ENCODE results near the gene RPL31. TPM values are rescaled to one million over a fixed set of nuclear protein-coding genes. Genes with fewer than 3 reads are reported as not detected.

The RPL31 gene
- 1,039 and 1,289 TPM in 2 replicates for total RNA-seq

- peak; percentile 94 for DNase-seq (ENCODE audit: low read depth)
Observed at GRCh38 chr2:101001691-101002561, at the start of gene RPL31. Gene RPL31, plus strand, starts transcription at chr2:101002289. Its CDS starts 413 bp downstream, at chr2:101002702.

- no peak for DNase-seq (ENCODE audit: low read depth)
Observed at GRCh38 chr2:100952512-100952911, 49.6 kb upstream of the RPL31 start.

DNA sequence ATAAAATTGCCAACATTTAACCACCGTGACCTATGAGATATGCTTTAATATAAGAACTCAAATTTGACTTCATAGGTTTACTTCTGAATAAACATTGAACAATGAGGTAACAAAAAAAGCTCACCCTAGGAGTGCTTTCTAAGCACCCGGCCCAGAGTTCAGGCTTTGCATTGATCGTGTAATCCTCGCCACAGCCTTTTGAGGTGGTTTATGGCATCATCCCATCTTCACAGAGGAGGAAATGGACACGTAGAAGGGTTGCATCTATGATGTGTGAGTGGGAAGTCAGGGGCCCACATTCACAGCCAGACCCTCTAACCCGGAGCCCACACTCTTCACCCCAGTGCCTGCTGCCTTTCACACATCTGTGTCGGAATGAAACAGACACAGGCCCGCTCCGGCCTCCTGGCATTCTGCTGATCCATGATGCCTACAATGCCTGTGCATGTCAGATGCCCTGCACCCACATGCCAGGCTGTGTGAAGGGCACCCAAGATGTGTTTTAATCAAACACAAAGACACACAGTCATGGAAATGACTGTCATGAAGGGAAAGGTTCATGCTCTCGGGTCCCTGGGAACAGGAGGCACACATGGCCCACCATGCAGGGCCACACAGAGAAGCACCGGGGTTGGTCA lies 48.6 kb upstream of the RPL31 start:
- DNase-seq (ENCODE audit: low read depth), result no peak

DNA sequence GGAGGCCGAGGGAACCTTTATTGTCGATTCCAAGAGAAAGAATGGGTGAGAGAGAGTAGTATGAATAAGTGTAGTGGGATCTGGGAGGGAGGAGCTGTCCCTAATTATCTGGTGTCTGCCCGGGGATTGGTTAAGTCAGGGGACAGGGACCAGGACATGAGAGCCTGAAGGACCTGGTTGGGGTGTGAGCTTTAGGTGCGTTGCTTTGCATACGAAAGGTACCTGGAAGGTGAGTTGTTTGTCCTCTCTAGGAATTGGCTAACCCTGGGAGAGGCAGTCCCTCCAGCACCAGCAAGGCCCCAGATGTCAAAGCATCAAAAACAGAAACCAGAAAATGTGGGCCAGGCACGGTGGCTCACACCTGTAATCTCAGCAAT lies 48.1 kb upstream of the RPL31 start:
- no peak for DNase-seq (ENCODE audit: low read depth)

DNA sequence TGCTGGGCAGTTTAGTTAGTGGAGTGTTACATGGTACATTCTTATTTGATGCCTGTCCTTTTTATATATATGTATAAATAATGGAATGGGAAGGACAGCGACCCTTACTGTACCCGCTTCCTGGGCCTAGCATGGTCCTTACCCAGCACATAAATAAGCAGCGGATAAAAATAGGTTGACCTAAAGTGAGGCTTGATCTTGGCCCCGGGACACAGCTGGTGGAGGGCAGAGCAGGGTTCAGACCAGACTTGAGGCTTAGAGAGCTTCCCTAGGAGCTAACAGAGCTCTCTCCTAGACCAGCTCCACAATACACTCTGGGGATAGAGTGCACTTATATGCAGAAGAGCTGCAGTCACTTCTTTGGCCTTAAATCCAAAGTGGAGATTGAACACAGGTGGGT lies 46.9 kb upstream of the RPL31 start:
- DNase-seq (ENCODE audit: low read depth), result no peak

GRCh38 chr2:100956081-100956480 lies 46.0 kb upstream of the RPL31 start:
- DNase-seq (ENCODE audit: low read depth), result no peak

GRCh38 chr2:100957996-100958653 lies 44.0 kb upstream of the RPL31 start:
- peak; percentile 38 for DNase-seq (ENCODE audit: low read depth)

DNA sequence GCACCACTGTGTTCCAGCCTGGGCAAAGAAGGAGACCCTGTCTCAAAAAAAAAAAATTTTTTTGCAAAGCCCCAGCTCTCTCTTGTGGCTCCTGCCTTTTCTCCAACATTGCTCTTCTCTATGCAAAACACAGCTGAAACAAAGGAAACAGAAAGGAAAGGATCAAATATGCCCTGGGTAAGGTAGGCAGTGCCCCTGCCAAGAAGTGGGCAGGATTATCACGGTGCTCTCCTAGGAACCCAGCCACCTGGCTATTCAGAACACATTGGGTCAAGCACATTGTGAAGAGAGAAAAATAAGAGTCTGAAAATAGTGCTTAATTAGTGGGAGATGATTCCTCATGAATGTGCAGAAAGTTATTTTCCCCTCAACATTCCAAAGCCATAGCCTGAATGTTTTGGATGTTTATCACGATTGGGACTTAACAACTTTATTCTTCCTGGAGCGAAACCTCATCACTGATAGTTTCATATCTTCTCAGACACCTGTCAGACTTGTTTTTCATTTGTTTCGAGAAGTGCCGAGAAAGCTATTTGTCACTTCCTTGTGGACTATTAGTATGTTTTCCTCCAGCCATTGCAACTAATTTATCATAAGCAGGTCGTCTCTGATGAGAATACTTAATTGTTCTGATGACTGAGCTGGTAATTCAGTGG lies 42.7 kb upstream of the RPL31 start:
- DNase-seq (ENCODE audit: low read depth), result peak; percentile 40

GRCh38 chr2:100960688-100961087 lies 41.4 kb upstream of the RPL31 start:
- DNase-seq (ENCODE audit: low read depth), result no peak

DNA sequence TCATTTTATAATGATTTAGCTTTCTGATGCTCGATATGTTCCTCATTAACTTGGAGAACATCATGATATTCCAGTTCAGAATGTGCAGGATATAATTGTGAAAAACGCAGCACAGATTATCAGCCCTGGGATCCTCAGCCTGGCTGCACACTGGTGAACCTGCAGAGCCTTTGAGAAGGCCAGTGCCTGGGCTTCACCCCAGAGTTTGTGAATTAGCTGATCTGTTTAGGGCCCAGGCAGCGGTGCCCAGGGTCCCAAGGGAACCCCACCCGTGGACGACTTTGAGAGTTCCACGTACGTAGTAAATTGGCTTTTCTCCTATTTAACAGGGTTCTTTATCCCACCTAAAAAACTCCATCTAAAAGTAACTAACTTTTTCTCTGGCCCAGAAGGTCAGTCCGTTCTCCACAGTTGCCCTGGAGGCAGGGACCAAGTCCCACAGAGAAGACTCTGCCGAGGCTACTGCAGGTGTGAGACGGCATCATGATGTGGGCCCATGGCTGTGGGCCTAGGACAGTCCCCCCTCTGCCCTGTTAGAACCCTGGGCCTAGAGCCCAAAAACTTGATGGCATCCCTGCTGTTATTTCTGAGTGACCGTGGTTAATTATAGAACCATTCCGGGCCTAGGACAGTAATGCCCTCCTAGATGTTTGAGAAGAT lies 39.6 kb upstream of the RPL31 start:
- DNase-seq (ENCODE audit: low read depth), result no peak

- DNase-seq (ENCODE audit: low read depth), result no peak
Observed at GRCh38 chr2:100963026-100963375, 39.1 kb upstream of the RPL31 start.

GRCh38 chr2:100964222-100964621 lies 37.9 kb upstream of the RPL31 start:
- DNase-seq (ENCODE audit: low read depth), result no peak

GRCh38 chr2:100964681-100965169 lies 37.4 kb upstream of the RPL31 start:
- DNase-seq (ENCODE audit: low read depth), result no peak

DNA sequence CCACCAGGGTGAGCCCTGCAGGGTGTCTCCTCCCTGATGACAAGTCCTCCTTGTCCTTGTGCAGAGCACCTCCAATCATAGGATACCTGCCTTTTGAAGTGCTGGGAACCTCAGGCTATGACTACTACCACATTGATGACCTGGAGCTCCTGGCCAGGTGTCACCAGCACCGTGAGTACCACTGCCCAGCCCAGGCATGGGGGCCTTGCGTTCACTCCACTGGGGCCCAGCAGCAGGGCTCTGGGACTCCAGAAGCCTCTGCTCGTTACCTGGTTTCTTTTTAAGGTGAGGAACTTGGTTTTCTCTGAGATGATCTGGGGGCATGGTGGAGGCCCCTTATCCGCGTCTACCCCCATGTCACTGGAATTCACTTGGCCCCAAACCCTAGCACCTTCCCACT lies 36.5 kb upstream of the RPL31 start:
- no peak for DNase-seq (ENCODE audit: low read depth)

DNA sequence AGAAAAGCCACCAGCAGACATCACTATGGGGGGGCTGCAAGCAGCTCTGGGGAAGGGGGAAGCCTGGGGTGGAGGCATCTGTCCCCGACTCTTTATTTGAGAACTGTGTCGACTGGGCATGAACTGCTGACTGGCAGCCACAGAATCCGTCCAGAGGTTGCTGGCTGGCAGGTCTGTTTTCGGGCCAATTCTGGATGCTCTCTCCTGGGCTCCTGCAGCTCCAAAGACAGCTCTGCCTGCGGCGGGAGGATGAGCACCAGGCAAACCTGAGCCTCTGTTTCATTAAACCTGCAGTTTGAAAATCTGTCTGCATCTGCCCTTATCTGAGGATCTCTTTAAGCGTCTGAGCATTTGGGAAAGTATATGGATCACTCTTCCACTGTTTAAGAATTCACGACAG lies 34.4 kb upstream of the RPL31 start:
- no peak for DNase-seq (ENCODE audit: low read depth)

DNA sequence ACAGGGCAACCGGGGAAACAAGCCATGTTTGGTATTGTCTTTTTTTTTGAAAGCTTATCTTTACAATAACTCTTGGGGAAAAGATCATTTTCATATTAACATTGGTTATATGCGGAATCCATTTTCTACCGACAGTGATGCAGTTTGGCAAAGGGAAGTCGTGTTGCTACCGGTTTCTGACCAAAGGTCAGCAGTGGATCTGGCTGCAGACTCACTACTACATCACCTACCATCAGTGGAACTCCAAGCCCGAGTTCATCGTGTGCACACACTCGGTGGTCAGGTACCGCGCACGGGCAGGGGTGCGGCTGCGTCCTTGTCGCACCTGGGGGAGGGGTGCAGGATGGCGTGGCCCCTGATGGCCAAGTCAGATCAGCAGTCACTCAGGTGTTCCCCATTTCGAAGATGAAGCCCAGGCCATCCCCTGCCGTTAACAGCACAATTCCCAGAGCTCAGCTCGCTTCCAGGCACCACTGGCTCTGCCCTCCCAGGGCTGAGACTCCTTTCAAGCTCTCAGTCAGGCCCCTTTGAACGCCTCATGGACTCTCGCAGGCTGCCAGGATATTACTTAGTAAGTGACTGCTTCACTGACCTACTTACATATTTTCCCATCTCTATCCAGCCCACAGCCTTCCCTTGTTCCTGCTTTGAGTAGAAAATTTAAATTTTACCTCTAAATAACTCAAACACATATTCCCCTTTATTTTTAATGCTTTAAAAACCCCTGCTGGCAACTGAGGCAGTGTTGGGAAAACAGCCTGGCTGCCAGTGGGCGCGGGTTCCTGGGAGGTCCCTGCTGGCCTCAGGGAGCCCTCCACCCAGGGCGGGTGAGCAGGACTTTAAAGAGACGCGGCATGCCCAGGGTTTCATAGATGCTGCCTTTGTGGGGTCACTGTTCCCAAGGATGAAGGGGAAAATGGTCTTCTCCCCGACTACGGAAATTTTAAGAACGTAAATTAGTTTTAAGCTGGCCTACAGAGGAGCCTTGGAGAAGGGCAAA lies 33.6 kb upstream of the RPL31 start:
- DNase-seq (ENCODE audit: low read depth), result no peak

DNA sequence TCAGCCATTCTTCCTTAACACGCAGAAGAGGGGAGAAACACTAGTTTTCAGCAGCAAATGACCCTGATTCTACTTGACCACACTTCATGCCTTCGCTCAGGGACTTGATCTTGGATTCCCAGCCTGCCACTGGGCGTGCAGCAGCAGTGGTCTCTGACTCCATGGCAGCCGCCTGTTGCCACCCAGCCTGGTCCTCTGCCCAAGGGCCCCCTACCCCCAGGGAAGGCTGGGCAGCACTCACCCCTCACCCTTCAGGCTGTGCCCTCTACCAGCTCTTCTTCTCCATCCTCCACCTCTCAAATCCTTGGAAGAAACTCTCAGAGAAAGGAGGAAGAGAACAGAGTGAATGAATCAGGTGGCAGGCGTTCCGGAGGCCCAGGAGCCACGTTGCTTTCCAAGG lies 32.1 kb upstream of the RPL31 start:
- DNase-seq (ENCODE audit: low read depth), result no peak

DNA sequence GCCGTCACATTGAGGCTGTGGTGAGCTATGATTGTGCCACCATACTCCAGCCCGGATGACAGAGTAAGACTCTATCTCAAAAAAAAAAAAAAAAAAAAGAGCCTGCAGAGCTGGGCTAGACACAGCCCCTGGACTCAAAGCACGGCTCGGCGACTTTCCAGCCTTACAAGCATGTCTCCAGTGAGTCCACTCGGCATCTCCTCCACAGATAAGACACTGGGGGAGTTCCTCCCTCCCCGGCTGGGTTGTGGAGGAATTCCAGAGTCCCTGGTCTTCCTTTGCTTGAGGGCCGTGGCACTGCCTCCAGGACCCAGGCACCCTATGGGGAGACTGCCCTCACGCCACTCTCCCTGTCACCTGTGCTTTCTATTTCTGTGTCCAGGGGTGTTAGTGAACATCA lies 30.9 kb upstream of the RPL31 start:
- DNase-seq (ENCODE audit: low read depth), result no peak

GRCh38 chr2:100972452-100972851 lies 29.6 kb upstream of the RPL31 start:
- DNase-seq (ENCODE audit: low read depth), result no peak

DNA sequence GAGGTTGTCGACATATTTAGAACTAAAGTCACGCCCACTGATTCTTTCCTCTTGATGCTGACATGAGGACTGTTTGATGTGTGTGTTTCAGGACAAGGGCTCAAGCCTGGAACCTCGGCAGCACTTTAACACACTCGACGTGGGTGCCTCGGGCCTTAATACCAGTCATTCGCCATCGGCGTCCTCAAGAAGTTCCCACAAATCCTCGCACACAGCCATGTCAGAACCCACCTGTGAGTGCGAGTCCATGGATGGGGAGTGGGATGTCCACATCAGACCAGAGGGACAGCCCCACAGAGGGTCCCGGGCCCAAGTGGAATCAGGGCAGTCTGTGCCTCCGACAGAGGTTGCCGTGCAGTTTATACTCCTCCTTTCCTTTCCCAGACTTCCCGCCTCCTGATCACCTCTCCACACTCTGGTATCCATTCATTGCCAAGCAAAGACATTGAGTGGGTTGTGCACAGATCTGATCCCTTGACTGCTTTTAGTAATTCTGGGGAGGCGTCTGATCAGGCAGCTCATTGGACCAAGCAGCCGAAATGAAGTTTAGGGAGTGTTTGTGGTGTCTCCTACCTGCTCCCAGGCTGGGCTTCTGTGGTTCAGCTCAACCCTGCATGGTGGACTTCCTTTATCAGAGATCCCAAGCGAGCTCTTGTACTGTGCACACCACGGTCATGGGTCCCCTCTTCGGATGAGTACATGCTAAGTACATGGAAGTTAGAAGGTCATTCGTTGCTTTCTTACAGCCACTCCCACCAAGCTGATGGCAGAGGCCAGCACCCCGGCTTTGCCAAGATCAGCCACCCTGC lies 27.2 kb upstream of the RPL31 start:
- DNase-seq (ENCODE audit: low read depth), result no peak
